ENCODE results near the gene JTB.

Gene JTB

GRCh38 chr1:153973071-153973470 is 4.4 kb downstream of the JTB start:
- H3K27ac ChIP-seq: no peak overlapping the region; the same call in 1 of the 2 replicates

DNA sequence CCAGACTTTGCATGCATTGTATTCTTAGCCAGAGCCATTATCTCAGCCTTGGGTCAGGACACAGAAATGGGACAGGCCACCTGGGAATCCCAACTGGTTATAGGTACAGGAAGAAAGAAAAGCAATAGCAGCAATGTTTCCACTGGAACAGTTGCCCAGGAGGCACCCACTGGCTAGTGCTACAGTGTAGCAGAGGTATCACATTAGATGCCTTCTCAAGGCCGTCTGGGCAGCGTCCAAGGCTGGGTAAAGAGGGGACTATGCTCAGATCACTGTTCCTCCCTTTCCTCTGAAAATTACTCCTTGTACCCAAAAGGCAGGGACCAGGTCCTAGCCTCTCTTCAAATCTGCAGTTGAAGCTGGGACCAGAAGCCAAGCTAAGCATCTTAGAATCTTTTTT is 7.1 kb downstream of the JTB start:
- no peak overlapping the region; the same call in 1 of the 2 replicates for H3K27ac ChIP-seq
- no peak for TF ChIP-seq CTCF (conservative IDR thresholded peaks at IDR 0.05)

More at GRCh38 chr1:153973071-153973470, 4.4 kb downstream of the JTB start:
- TF ChIP-seq CTCF (conservative IDR thresholded peaks at IDR 0.05): no peak

GRCh38 chr1:153968972-153969371 is 8.5 kb downstream of the JTB start:
- peak overlapping the region; percentile 99 for H3K27ac ChIP-seq
- TF ChIP-seq CTCF (conservative IDR thresholded peaks at IDR 0.05): no peak

DNA sequence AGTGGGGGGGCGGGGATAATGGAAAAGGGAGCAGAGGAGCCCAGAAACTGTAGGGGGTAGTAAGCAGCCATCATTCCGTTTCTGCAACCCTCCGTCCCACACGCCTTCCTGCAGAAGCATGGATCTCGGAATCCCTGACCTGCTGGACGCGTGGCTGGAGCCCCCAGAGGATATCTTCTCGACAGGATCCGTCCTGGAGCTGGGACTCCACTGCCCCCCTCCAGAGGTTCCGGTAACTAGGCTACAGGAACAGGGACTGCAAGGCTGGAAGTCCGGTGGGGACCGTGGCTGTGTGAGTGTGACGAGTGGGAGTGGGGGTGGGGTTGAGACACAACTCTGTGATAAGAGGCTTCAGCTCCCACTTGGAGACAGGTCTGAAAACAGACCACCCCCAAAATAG is 9.1 kb downstream of the JTB start:
- H3K27ac ChIP-seq: peak overlapping the region; percentile 99

DNA sequence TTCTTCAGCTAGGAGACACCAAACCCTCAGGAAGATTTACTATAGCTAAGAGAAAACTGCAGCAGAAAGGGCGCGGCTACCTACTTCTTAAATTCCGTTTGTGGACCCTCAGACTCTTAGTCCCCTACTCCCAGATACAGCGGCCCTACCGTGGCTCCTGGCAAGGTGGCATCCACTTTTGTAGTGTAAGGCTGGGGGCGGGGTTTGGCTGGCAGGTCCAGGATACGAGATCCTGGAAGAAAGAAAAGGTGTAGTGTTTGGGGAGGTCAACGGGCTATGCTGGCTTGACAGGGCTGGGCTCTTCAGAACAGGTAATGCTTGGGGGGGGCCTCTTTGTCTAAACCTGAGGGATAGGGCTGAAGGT is 9.5 kb downstream of the JTB start:
- no peak for TF ChIP-seq CTCF (conservative IDR thresholded peaks at IDR 0.05)
- peak overlapping the region; percentile 99 for H3K27ac ChIP-seq

More for the DNA sequence above, 9.1 kb downstream of the JTB start:
- no peak for TF ChIP-seq CTCF (conservative IDR thresholded peaks at IDR 0.05)

- TF ChIP-seq CTCF (conservative IDR thresholded peaks at IDR 0.05): peak; percentile 54
- H3K27ac ChIP-seq: peak within 1 kb of the TSS; percentile 99
Observed at GRCh38 chr1:153967107-153967999, 10.1 kb downstream of the JTB start, which contains the start of gene CREB3L4. CREB3L4 (plus strand) TSS chr1:153967902; CDS start chr1:153968526, 624 bp downstream.

- peak overlapping the region; percentile 99 for H3K27ac ChIP-seq
- no peak for TF ChIP-seq CTCF (conservative IDR thresholded peaks at IDR 0.05)
Observed at GRCh38 chr1:153963850-153964331, 13.6 kb downstream of the JTB start.
